Motor neuron (in vitro differentiated cells): Measurements from ENCODE around the gene SLC8A2. TPM values are rescaled to one million over a fixed set of nuclear protein-coding genes. Genes with fewer than 3 reads are reported as not detected.
A peak's percentile ranks its signal among the peaks of the same experiment; 100 is the strongest.

ENCODE experiments used
- ATAC-seq, 8 experiments: fragments of 200-7000 bp; cut with Tn5 transposase; replicated peaks in 6 of 8; 2 replicates each; pipeline ENCODE4 v1.8.0; 2021; ENCODE audit warnings: mild to moderate bottlenecking in 8 of 8, moderate library complexity in 8 of 8
- H3K27ac ChIP-seq, 2 donors: fragments of 250-450 bp; sonication (Bioruptor Pico); 2 replicates each; pipeline ENCODE4 v1.9.0; 2021; ENCODE audit warnings: antibody characterized with exemption in 2 of 2, mild to moderate bottlenecking in 2 of 2, moderate library complexity in 1 of 2
- H3K4me1 ChIP-seq, 2 donors: fragments of 250-450 bp; sonication (Bioruptor Pico); replicated peaks in 1 of 2; 2 replicates each; pipeline ENCODE4 v1.6.1; 2021; ENCODE audit warnings: antibody characterized with exemption in 2 of 2, mild to moderate bottlenecking in 2 of 2, moderate library complexity in 1 of 2
- H3K4me3 ChIP-seq, 5 donors: fragments of 250-450 bp; sonication (Bioruptor Pico); 2 replicates each; pipeline ENCODE4 v1.9.0; 2021; ENCODE audit warnings: antibody characterized with exemption in 5 of 5, mild to moderate bottlenecking in 5 of 5, moderate library complexity in 4 of 5
- WGBS, 10 experiments: fragments of 450-650 bp; shearing (Covaris generic); methylation state at CpG; one replicate each; pipeline ENCODE4 v1.0.0; 2022; 5-methylcytosine and 5-hydroxymethylcytosine counted together
- in situ Hi-C, 9 experiments: fragments of 400-800 bp; cut with MboI; loops; one replicate each; pipeline ENCODE4 v1.15.0; 2021; ENCODE audit warnings: low sequenced_read_pairs in 9 of 9, low pct_unique_long_range_greater_than_20kb in 2 of 9; ENCODE audit not compliant: unreplicated experiment in 9 of 9
- total RNA-seq, 8 experiments: library from RNA; unstranded; fragments of 300-600 nt; gene quantifications; 2 replicates each; pipeline versions ENCODE4 v1.2.3 to v1.2.4, GENCODE V29; 2022

Gene SLC8A2
- total RNA-seq, 8 experiments from 2014 or later: 1.4 to 351 (median 9.7) TPM

DNA sequence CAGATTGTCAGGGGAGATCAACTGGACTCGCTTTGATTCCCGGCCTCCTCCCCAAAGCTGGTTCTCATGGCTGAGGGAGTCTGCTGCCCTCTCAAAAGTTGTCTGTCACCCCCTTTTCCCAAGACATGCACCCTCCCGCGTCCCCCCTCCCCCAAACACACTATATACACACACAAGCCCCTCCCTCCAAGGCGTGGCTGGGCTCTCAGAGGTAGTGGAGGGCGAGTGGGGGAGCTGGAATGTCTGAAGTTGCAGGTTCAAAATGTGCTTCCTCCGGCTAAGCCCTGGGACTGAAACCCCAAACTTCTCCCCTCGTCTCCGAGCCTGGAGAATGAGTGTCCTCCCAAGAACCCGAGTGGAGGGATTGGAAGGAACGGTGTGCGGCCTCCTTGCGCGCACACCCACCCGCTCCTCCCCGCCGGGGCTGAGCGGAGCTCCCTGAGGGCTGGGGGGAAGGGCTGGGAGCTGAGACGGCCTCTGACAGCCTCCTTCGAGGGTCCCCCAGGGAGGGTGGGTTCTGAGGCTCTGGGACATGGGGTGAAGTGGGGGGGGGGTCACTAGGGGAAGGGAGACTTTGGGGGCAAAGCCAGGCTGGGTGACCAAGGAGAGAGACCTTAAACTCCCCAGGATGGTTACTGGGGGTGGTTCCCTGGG lies 42.4 kb downstream of the SLC8A2 start:
- no peak overlapping the region for H3K27ac ChIP-seq
- in situ Hi-C loops: loop anchor here in 5 of 9 experiments (25.0 kb wide), 3 partner anchors 258 to 308 kb away; partner anchors contain the start of genes EHD2 (in 2 of the 5) and NOP53 (in 1 of the 5)
- 0% methylated on average over 1 of the region's 20 CpGs; no CpG with 5 or more reads in 9 of the 10 experiments for WGBS, 10 experiments
- no peak overlapping the region for H3K4me3 ChIP-seq
- H3K4me1 ChIP-seq: peaks cover 14 to 26% of the 10 kb centered on the region in 2 donors
- no peak for ATAC-seq

DNA sequence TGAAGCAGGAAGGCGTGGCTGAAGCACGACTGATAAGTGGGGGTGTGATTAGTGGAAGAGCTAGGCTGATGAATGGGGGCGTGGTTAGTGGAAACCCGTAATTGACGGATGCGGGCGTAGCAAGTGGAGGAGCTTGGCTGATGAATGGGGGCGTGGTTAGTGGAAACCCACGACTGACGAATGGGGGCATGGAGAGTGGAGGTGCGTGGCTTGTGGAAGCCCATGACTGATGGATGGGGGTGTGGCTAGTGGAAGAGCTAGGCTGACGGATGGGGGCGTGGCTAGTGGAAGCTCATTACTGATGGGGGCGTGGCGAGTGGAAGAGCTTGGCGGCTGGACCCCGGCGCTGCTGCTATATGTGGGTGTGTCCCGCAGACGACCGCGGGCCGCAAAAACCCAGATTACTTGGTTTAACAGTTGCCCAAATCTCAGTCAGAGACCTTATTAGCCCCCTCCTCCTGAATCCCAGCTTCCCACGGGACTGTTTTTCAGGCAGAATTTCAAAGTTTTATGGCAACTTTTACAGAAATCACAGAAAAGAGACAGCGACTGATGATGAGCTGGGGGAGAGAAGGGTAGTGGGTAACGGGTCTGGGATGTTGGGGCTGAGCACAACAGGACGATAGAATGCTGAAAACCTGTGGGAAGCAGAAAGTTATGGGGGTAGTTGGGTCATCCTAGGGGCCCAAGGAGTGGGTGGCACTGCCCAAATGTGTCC lies 43.4 kb downstream of the SLC8A2 start:
- Histone ChIP-seq H3K4me3 (peak overlapping the region in 4 of 5 donors; percentile 2 to 24 (median 22)), H3K4me1 (peaks cover 21 to 32% of the 10 kb centered on the region in 2 donors), H3K27ac (no peak overlapping the region)
- peak; percentile 72 to 89 (median 84) for ATAC-seq
- WGBS, 10 experiments: 0 to 30% (median 5%) methylated on average over 2 to 21 of the region's 27 CpGs; no CpG with 5 or more reads in 3 of the 10 experiments
- in situ Hi-C loops: loop anchor here in 5 of 9 experiments (25.0 kb wide), 3 partner anchors 259 to 309 kb away; partner anchors contain the start of genes EHD2 (in 2 of the 5) and NOP53 (in 1 of the 5)

DNA sequence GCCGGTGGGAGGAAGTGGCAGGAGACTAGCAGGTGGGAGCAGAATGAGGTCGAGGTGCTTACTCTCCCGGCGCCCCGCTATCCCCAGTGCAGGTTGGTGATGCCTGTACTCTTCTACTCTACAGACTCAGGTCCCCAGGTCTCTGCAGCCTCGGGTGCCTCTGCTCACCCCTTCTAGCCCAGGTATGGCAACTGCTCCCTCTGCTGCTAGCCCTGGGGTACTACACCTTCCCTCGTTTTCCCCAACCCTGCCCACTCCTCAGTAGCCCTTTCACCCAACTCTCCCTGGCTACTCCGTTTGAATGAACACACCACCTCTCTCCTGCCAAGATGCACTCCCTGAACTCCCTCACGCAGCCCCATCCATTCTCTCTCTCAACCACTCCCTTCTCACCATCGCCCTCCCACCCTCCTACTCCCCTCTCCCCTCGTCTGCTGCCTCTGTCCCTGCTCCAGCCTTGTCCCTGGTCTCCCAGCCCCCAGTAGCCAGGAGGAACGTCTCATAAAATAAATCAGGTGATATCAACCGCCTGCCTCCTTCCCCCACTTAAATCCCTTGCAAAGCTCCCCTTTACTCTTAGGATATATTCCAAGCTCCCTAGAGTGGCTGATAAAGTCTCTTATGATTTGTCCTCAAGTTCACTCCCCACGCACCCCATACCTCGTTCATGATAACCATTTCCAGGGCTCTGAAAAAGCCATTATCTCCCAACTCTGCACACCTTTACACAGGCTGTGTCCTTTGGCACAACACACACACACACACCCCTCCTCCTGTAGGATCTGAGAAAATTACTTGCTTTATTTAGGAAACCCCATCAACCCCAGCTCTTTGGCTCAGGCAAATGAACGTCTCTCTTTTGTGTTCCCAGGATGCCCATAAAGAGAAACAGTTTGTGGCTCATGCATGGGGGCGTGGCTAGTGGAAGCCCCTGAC lies 44.2 kb downstream of the SLC8A2 start:
- H3K4me3 ChIP-seq: peak overlapping the region; percentile 13 to 24 (median 21)
- in situ Hi-C loops: loop anchor here in 5 of 9 experiments (25.0 kb wide), 3 partner anchors 260 to 310 kb away; partner anchors contain the start of genes EHD2 (in 2 of the 5) and NOP53 (in 1 of the 5)
- WGBS, 10 experiments: 0 to 7% (median 0%) methylated on average over 1 to 5 of the region's 17 CpGs; no CpG with 5 or more reads in 2 of the 10 experiments
- peak; percentile 15 to 67 (median 60) for ATAC-seq
- peak overlapping the region; percentile 65 to 84 for H3K27ac ChIP-seq
- H3K4me1 ChIP-seq: peaks cover 30 to 40% of the 10 kb centered on the region in 2 donors

DNA sequence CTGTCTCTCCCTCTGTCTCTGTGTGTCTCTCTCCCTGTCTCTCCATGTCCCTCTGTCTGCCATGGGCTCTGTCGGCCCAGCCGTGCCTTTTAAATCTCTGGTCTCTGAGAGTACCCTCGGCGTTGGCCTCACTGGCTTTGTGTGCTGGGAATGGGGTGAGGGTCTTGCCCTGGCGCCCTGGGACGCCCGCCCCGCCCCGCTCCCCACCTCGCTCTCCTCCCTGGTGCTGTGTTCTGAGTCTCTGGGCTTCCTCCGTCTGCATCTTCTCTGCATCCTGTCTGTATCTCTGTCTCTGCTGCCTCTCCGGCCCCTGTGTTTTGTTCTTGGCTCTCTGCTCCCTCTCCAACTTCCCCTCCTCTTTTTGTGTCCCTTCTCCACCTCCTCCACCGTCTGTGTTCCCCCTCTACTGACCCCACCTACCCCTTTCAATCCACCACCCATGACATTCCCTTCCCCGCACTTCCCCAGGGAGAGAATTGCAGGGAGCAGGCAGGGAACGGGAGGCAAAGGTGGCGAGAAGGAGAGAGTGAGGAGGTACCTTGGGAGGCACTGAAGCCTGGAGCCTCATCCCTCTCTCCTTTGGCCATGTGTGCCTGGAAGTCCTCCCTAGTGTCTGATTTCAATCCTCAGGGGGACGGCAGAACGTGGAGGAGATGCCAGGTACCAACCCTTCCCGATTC lies 48.4 kb downstream of the SLC8A2 start:
- no peak for ATAC-seq
- 0 to 54% (median 16%) methylated on average over 2 to 9 of the region's 19 CpGs; no CpG with 5 or more reads in 3 of the 10 experiments for WGBS, 10 experiments
- Histone ChIP-seq H3K4me1 (peaks cover 46 to 49% of the 10 kb centered on the region in 2 donors), H3K4me3 (no peak overlapping the region), H3K27ac (peak overlapping the region; percentile 21 to 43)
- in situ Hi-C loops: loop anchor here in 2 of 9 experiments (25.0 kb wide), 1 partner anchor 136 kb away; no protein-coding TSS in a partner anchor

DNA sequence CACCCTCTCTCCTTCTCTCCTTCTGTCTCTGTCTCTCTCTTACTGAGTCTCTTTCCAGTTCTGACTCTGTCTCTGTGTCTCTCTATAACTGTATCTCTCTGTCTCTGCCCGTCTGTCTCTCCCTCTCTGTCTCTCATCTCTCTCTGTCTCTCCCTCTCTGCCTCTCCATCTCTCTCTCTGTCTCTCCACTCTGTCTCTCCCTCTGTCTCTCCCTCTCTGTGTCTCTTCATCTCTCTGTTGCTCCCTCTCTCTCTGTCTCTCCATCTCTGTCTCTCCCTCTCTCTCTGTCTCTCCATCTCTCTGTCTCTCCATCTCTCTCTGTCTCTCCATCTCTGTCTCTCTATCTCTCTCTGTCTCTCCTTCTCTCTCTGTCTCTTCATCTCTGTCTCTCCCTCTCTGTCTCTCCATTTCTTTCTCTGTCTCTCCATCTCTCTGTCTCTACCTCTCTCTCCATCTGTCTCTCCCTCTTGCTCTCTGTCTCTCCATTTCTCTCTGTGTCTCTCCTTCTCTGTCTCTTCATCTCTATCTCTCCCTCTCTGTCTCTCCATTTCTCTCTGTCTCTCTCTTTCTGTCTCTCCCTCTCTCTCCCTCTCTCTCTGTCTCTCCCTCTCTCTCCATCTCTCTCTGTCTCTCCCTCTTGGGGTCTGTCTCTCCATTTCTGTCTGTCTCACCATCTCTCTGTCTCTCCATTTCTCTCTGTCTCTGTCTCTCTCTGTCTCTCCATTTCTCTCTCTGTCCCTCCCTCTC lies 49.1 kb downstream of the SLC8A2 start:
- WGBS, 10 experiments: 0 to 11% (median 0%) methylated on average over 1 of the region's 1 CpG; no CpG with 5 or more reads in 2 of the 10 experiments
- H3K4me3 ChIP-seq: peak overlapping the region; percentile 1 to 18 (median 16)
- ATAC-seq: no peak
- peak overlapping the region; percentile 70 to 96 for H3K27ac ChIP-seq
- H3K4me1 ChIP-seq: peaks cover 46 to 49% of the 10 kb centered on the region in 2 donors
- in situ Hi-C loops: loop anchor here in 2 of 9 experiments (25.0 kb wide), 1 partner anchor 135 kb away; no protein-coding TSS in a partner anchor

DNA sequence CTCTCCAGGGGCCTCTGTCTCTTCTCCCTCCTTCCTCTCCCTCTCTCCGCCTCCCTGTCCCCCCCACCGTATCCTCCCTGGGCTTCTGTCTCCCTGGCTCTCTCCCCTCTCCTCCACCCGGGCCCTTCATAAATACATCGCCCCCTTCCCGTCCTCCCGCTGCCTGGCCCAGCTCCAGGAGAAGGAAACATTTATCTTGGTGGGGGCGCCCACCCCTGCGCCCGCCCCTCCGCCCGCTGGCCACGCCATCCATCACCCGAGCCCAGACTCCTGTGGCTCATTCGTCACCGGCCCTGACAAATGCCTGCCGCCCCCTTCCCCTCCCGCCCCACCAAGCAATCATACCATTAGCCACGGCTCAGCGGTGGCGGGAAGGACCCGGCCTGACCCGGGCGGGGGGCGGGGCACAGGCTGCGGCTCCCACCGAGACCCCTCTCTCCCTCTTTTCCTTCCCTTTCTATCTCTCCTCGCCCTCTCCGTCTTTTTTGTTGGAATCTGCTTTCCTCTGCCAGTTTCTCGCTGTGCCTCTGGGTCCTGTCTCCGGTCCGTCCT lies 49.8 kb downstream of the SLC8A2 start:
- 0 to 17% (median 8%) methylated on average over 1 to 14 of the region's 31 CpGs; no CpG with 5 or more reads in 2 of the 10 experiments for WGBS, 10 experiments
- peaks cover 48 to 50% of the 10 kb centered on the region in 2 donors for H3K4me1 ChIP-seq
- in situ Hi-C loops: loop anchor here in 2 of 9 experiments (25.0 kb wide), 1 partner anchor 135 kb away; no protein-coding TSS in a partner anchor
- H3K4me3 ChIP-seq: peak overlapping the region; percentile 1 to 18 (median 16)
- peak overlapping the region; percentile 89 to 96 for H3K27ac ChIP-seq
- peak in 5 of 8 experiments; percentile 55 to 70 (median 60) for ATAC-seq

DNA sequence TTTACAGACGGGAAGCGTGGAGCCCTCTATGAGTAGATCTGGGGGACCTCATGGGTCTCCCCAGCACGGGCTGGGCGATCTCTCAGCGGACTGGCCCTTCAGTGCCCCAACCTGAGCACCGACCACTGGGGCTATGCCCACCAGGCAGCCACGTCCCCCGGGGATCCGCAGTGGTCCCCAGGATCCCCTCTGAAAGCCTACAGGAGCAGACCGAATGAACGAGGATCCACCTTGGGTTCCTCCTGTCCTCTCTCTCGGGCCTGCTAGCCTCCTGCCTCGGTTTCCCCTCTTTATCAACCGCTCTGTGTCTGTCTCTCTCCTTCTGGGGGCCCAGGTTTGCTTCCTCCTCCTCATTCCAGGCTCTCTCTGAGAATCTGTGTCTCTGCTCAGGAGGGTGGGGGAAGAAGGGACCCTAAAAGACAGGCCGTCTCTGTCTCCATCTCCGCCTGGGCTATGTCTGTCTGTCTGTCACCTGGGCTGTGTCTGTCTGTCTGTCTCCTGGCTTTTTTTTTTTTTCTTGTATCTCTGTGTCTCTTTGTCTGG lies 50.4 kb downstream of the SLC8A2 start:
- peak in 3 of 8 experiments; percentile 0 to 1 (median 1) for ATAC-seq
- in situ Hi-C loops: loop anchor here in 2 of 9 experiments (25.0 kb wide), 1 partner anchor 134 kb away; no protein-coding TSS in a partner anchor
- 14 to 60% (median 26%) methylated on average over 1 to 7 of the region's 16 CpGs; no CpG with 5 or more reads in 1 of the 10 experiments for WGBS, 10 experiments
- Histone ChIP-seq H3K4me3 (peak overlapping the region in 4 of 5 donors; percentile 3 to 16 (median 8)), H3K27ac (peak overlapping the region; percentile 89 to 96), H3K4me1 (peaks cover 44 to 49% of the 10 kb centered on the region in 2 donors)

DNA sequence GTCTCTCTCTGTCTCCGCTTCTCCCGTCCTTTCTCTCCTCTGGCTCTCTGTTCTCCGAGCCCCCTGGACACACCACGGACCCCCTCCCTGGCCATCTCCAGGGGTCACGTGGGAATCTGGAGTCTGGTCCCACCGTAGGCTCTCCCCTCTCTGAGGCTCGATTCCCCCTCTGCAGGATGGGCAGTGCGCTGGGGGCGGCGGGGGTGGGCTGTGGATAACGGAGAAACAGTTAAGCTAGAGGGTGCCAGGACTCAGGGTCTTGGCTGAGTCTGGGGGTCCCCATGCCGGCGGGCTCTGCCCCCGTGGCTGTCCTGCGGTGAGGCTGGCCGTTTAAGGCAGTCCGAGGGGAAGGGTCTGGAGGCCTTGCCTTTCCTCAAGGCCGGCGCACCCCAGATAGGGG lies 51.9 kb downstream of the SLC8A2 start:
- ATAC-seq: peak in 3 of 8 experiments; percentile 0
- H3K27ac ChIP-seq: peak overlapping the region; percentile 89 to 96
- in situ Hi-C loops: loop anchor here in 2 of 9 experiments (25.0 kb wide), 1 partner anchor 132 kb away; no protein-coding TSS in a partner anchor
- 8% methylated on average over 5 of the region's 19 CpGs; no CpG with 5 or more reads in 9 of the 10 experiments for WGBS, 10 experiments
- peak overlapping the region in 4 of 5 donors; percentile 2 to 21 (median 10) for H3K4me3 ChIP-seq
- peaks cover 43 to 49% of the 10 kb centered on the region in 2 donors for H3K4me1 ChIP-seq

DNA sequence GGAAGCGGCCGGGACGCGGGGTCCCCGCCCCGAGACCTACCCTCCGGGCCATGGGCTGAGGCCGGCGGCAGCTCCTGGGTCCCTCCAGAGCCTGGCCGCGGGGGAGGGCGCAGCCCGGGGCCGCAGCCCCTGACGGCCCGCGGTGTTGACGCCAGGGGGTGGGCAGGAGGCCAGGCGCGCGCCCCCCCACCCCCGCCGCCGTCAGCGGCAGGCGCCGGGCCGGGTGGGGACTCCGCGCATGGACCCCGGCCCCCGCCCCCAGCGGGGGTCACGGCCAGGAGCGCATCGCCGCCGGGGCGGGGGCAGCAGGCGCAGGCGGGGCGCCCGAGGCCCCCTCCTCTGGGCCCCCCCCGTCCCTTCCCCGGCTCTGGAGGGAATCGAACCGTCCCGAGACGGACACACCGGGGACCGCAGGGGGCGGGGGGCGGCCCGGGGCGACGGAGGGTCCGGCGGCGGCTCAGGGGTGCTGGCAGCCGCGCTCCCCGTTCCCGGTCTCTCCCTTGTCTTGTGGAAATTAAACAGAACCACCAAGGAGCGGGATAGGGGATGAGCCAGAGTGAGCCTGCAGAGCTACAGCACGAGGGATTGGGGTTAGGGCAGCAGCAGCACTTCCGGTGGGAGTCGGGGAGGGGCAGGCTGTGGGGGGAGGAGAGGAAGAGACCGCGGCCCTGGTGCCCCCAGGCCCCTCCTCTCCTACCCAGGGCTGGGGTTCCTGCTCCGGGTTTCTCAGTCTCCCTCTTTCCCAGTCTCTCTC lies 52.5 kb downstream of the SLC8A2 start, which contains the start of gene MEIS3:
Gene MEIS3, minus strand, starts transcription at position 498 of the 754 bp plus-strand sequence. Its CDS starts 446 bp downstream, at position 52.
- WGBS, 10 experiments: no CpG with 5 or more reads among the region's 70 CpGs
- Histone ChIP-seq H3K4me1 (peaks cover 43 to 49% of the 10 kb centered on the region in 2 donors), H3K27ac (peak within 1 kb of the TSS; percentile 89 to 96), H3K4me3 (peak within 1 kb of the TSS; percentile 83 to 100 (median 95))
- ATAC-seq: peak; percentile 5 to 20 (median 12)
- in situ Hi-C loops: loop anchor here in 2 of 9 experiments (25.0 kb wide), 1 partner anchor 132 kb away; no protein-coding TSS in a partner anchor

DNA sequence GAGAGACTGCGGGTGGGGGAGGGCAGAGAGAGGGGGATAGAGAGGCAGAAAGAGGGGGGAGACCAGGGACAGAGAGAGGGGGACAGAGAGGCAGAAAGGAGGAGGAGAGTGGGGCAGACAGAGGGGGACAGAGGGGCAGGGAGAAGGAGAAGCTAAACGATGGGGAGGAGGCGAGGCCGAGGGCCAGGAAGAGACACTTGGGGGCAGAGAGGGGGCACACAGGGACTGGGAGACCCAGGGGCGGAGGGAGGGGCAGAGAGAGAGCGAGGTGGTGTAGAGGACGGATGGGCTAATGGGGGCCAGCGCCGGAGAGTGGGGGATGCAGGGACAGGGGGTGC lies 53.0 kb downstream of the SLC8A2 start:
- H3K4me1 ChIP-seq: peaks cover 40 to 45% of the 10 kb centered on the region in 2 donors
- no CpG with 5 or more reads among the region's 9 CpGs for WGBS, 10 experiments
- ATAC-seq: peak in 2 of 8 experiments; percentile 3
- peak overlapping the region; percentile 83 to 100 (median 95) for H3K4me3 ChIP-seq
- in situ Hi-C loops: loop anchor here in 2 of 9 experiments (25.0 kb wide), 1 partner anchor 131 kb away; no protein-coding TSS in a partner anchor
- peak overlapping the region; percentile 89 to 92 for H3K27ac ChIP-seq
